Mucosa of descending colon (tissue), 3 donors: Measurements from ENCODE around the gene SPATA2L. TPM values are rescaled to one million over a fixed set of nuclear protein-coding genes. Genes with fewer than 3 reads are reported as not detected.
A peak's percentile ranks its signal among the peaks of the same experiment; 100 is the strongest.

Experiments
- ATAC-seq: fragments of 200-7000 bp; cut with Tn5 transposase; one replicate; pipeline ENCODE4 v1.9.1; 2020; ENCODE audit warnings: mild to moderate bottlenecking, moderate library complexity
- DNase-seq, 3 donors: peaks; one replicate each; pipeline ENCODE4 v3.0.0-alpha.2; 2020
- H3K36me3 ChIP-seq: fragments of 200-600 bp; one replicate; pipeline ENCODE4 v1.8.0; 2021; ENCODE audit warnings: low read depth, mild to moderate bottlenecking
- H3K4me1 ChIP-seq: fragments of 200-600 bp; one replicate; pipeline ENCODE4 v1.8.0; 2021; ENCODE audit warnings: low read depth, mild to moderate bottlenecking
- H3K4me3 ChIP-seq: fragments of 200-600 bp; one replicate; pipeline ENCODE4 v1.8.0; 2021; ENCODE audit warnings: mild to moderate bottlenecking
- H3K9me3 ChIP-seq: fragments of 200-600 bp; one replicate; pipeline ENCODE4 v1.8.0; 2021; ENCODE audit warnings: mild to moderate bottlenecking
- CTCF ChIP-seq: fragments of 200-600 bp; IDR thresholded peaks from one replicate; pipeline ENCODE4 v1.8.0; 2022; ENCODE audit warnings: antibody characterized with exemption, mild to moderate bottlenecking
- intact Hi-C, 2 donors: fragments of 100-400 bp; cut with DNase I in 1 of 2; cut with micrococcal nuclease in 1 of 2; formaldehyde crosslinking; loops; one replicate each; pipeline versions ENCODE4 v1.11.0 to v1.11.1; 2022; cut with DNase I, micrococcal nuclease
- total RNA-seq, 3 donors: library from RNA; stranded (reverse); fragmentation: NEBNext Ultra II Directional in 2 of 3; extraction: Animal tissue kit (Norgen Biotek cat#: 25700) in 2 of 3; gene quantifications; one replicate each; pipeline versions ENCODE4 v1.2.1 to v1.2.4, GENCODE V29; 2021 to 2023
- donor health status: DM: no; HTN: no; CAD: no; lungs with moderate emphysema.
- donor health status: DM: no; HTN: no; CAD: no.
- donor health status: DM: no; HTN: yes; CAD: no.

The SPATA2L gene
- total RNA-seq, 3 donors from 2014 or later = 12.5 to 21.7 (median 14.4) TPM

GRCh38 chr16:89711601-89712273, 10.2 kb upstream of the SPATA2L start:
- Histone ChIP-seq H3K4me1 (peaks cover 14% of the 10 kb centered on the region), H3K9me3 (no peaks in the 10 kb centered on the region), H3K4me3 (no peak overlapping the region), H3K36me3 (no peaks in the 10 kb centered on the region)
- peak; percentile 64 to 82 (median 73) for DNase-seq
- intact Hi-C loops = no loop called here
- peak; percentile 82 for ATAC-seq
- no peak for TF ChIP-seq CTCF

GRCh38 chr16:89710709-89711564, 9.4 kb upstream of the SPATA2L start:
- H3K4me3 ChIP-seq = no peak overlapping the region
- intact Hi-C loops = no loop called here
- DNase-seq = no peak

GRCh38 chr16:89709716-89710432, 8.4 kb upstream of the SPATA2L start:
- H3K4me3 ChIP-seq = no peak overlapping the region
- no peaks in the 10 kb centered on the region for H3K36me3 ChIP-seq
- H3K9me3 ChIP-seq = no peaks in the 10 kb centered on the region
- TF ChIP-seq CTCF = no peak
- DNase-seq (no peak), ATAC-seq (no peak)
- intact Hi-C loops = loop anchor here in 1 of 2 donors (10.0 kb wide), 1 partner anchor 85 kb away; no protein-coding TSS in a partner anchor
- peaks cover 14% of the 10 kb centered on the region for H3K4me1 ChIP-seq

More at GRCh38 chr16:89710709-89711564, 9.4 kb upstream of the SPATA2L start:
- no peak for ATAC-seq
- Histone ChIP-seq H3K4me1 (peaks cover 14% of the 10 kb centered on the region), H3K36me3 (no peaks in the 10 kb centered on the region), H3K9me3 (no peaks in the 10 kb centered on the region)
- TF ChIP-seq CTCF = no peak

- ATAC-seq (no peak), DNase-seq (no peak)
- Histone ChIP-seq H3K9me3 (no peaks in the 10 kb centered on the region), H3K36me3 (no peaks in the 10 kb centered on the region), H3K4me3 (no peak overlapping the region), H3K4me1 (peaks cover 14% of the 10 kb centered on the region)
- no peak for TF ChIP-seq CTCF
- intact Hi-C loops = loop anchor here in 1 of 2 donors (10.0 kb wide), 1 partner anchor 86 kb away; no protein-coding TSS in a partner anchor
Measured at GRCh38 chr16:89709166-89709565, 7.7 kb upstream of the SPATA2L start.

GRCh38 chr16:89708481-89708931, 7.0 kb upstream of the SPATA2L start:
- DNase-seq (peak; percentile 80 to 87 (median 81)), ATAC-seq (peak; percentile 75)
- no peak overlapping the region for H3K4me3 ChIP-seq
- H3K9me3 ChIP-seq = no peaks in the 10 kb centered on the region
- H3K4me1 ChIP-seq = peaks cover 14% of the 10 kb centered on the region
- intact Hi-C loops = loop anchor here in 1 of 2 donors (10.0 kb wide), 1 partner anchor 86 kb away; no protein-coding TSS in a partner anchor
- no peaks in the 10 kb centered on the region for H3K36me3 ChIP-seq
- no peak for TF ChIP-seq CTCF
